ENCODE data around the gene HTRA1. TPM values are rescaled to one million over a fixed set of nuclear protein-coding genes. Genes with fewer than 3 reads are reported as not detected.

HTRA1 gene
- total and polyA plus RNA-seq, 9 of the 15 experiments (the other 6 are each of a cell fraction or from before 2014, with no cell fraction given): 0.06 to 0.16 (median 0.13) TPM; not detected in 5

GRCh38 chr10:122466951-122467381 lies 5.6 kb downstream of the HTRA1 start:
- H3K4me3 ChIP-seq: no peak overlapping the region
- no peak overlapping the region for H3K27ac ChIP-seq (ENCODE audit: extremely low read depth, low read depth, low read length)
- no peak for TF ChIP-seq MTA3 (IDR thresholded peaks at IDR 0.05; ENCODE audit: borderline replicate concordance)
- no peaks in the 10 kb centered on the region for H3K79me2 ChIP-seq (ENCODE audit: control insufficient read depth, insufficient read depth, low read length)
- H3K36me3 ChIP-seq (ENCODE audit: control insufficient read depth, insufficient read depth, low read length): no peaks in the 10 kb centered on the region
- CTCF ChIA-PET (ENCODE audit: low intra/inter-chr PET ratio): no interaction called here
- H3K9me1 ChIP-seq (ENCODE audit: control insufficient read depth, insufficient read depth, low read length): no peaks in the 10 kb centered on the region
- no peaks in the 10 kb centered on the region for H3K9me3 ChIP-seq (replicated peaks; ENCODE audit: control insufficient read depth, insufficient read depth, low read depth, low read length)
- peaks cover 0 to 38% of the 10 kb centered on the region in 2 experiments; a peak in 3 of 5 replicates for H3K27me3 ChIP-seq (ENCODE audit: control insufficient read depth in 2 of 2, insufficient read depth in 2 of 2, low read length in 2 of 2)
- intact Hi-C loops (cut with micrococcal nuclease): no loop called here
- no peaks in the 10 kb centered on the region for H4K20me1 ChIP-seq (replicated peaks; ENCODE audit: control insufficient read depth, insufficient read depth, low read length)
- no peak overlapping the region for H3K4me2 ChIP-seq (ENCODE audit: insufficient read depth, low read length)
- no peak overlapping the region for H2AFZ ChIP-seq (ENCODE audit: low read depth, low read length)
- H3K9ac ChIP-seq (ENCODE audit: insufficient read depth in 1 of 2, low read depth in 2 of 2, low read length in 2 of 2): no peak overlapping the region
- POLR2A ChIA-PET: interaction anchor here (0.7 kb wide), 1 partner anchor 45 kb away, joined by 5 read pairs; no protein-coding TSS in a partner anchor
- ATAC-seq (no peak), FAIRE-seq (no peak), DNase-seq (ENCODE audit: extremely low read depth in 1 of 4, low spot score in 3 of 4) (no peak)
- WGBS (ENCODE audit: insufficient coverage, low coverage, missing lambda C conversion rate): 2% methylated on average over 8 of the region's 8 CpGs
- in situ Hi-C loops (cut with MboI): no loop called here
- no peaks in the 10 kb centered on the region for H3K4me1 ChIP-seq (replicated peaks in 1 of 2; ENCODE audit: control insufficient read depth in 2 of 2, insufficient read depth in 2 of 2, low read length in 2 of 2)
- BruUV-seq (replicated peaks): no TSS peak

GRCh38 chr10:122467701-122468100 lies 6.3 kb downstream of the HTRA1 start:
- CTCF ChIA-PET (ENCODE audit: low intra/inter-chr PET ratio): no interaction called here
- POLR2A ChIA-PET: interaction anchor here (0.6 to 1.2 kb wide), 3 partner anchors 10 to 228 kb away, joined by 3 to 5 read pairs (median 3); no protein-coding TSS in a partner anchor
- TF ChIP-seq HEY1 (CRISPR knock-in tag; IDR thresholded peaks at IDR 0.05; ENCODE audit: borderline replicate concordance): no peak
- TF ChIP-seq ZBTB9 (CRISPR knock-in tag; IDR thresholded peaks at IDR 0.05): no peak
- no peak for TF ChIP-seq PTTG1 (tag; IDR thresholded peaks at IDR 0.05; ENCODE audit: low read depth)
- TF ChIP-seq KLF6 (CRISPR knock-in tag; IDR thresholded peaks at IDR 0.05; ENCODE audit: borderline replicate concordance): no peak
- TF ChIP-seq GTF2E2 (tag; IDR thresholded peaks at IDR 0.05): no peak
- no peak for TF ChIP-seq PHB2 (IDR thresholded peaks at IDR 0.05; ENCODE audit: low read depth)
- no peak for TF ChIP-seq MIER1 (IDR thresholded peaks at IDR 0.05; ENCODE audit: low read depth)
- no peak for TF ChIP-seq ZFPM2 (CRISPR knock-in tag; IDR thresholded peaks at IDR 0.05)
- no peak for TF ChIP-seq POLR2G (IDR thresholded peaks at IDR 0.05; ENCODE audit: low read depth, low read length)
- no peak for TF ChIP-seq U2AF2 (optimal IDR thresholded peaks at IDR 0.05; ENCODE audit: low read depth, low read length)
- TF ChIP-seq THRA (IDR thresholded peaks at IDR 0.05): no peak
- no peak for TF ChIP-seq KLF10 (CRISPR knock-in tag; IDR thresholded peaks at IDR 0.05)
- TF ChIP-seq CBX2 (IDR thresholded peaks at IDR 0.05; ENCODE audit: insufficient read depth, low read length, poor library complexity, severe bottlenecking): no peak
- TF ChIP-seq DACH1 (IDR thresholded peaks at IDR 0.05; ENCODE audit: partially characterized antibody): no peak

More at GRCh38 chr10:122467701-122468100, 6.3 kb downstream of the HTRA1 start:
- no peaks in the 10 kb centered on the region for H3K79me2 ChIP-seq (ENCODE audit: control insufficient read depth, insufficient read depth, low read length)
- H3K9ac ChIP-seq (ENCODE audit: insufficient read depth in 1 of 2, low read depth in 2 of 2, low read length in 2 of 2): no peak overlapping the region
- in situ Hi-C loops (cut with MboI): no loop called here
- BruUV-seq (replicated peaks): no TSS peak
- intact Hi-C loops (cut with micrococcal nuclease): no loop called here
- no peaks in the 10 kb centered on the region for H3K36me3 ChIP-seq (ENCODE audit: control insufficient read depth, insufficient read depth, low read length)
- no peaks in the 10 kb centered on the region for H3K4me1 ChIP-seq (replicated peaks in 1 of 2; ENCODE audit: control insufficient read depth in 2 of 2, insufficient read depth in 2 of 2, low read length in 2 of 2)
- no peak overlapping the region for H3K4me2 ChIP-seq (ENCODE audit: insufficient read depth, low read length)
- H2AFZ ChIP-seq (ENCODE audit: low read depth, low read length): no peak overlapping the region
- FAIRE-seq: no peak
- H3K4me3 ChIP-seq: no peak overlapping the region
- H3K27me3 ChIP-seq (ENCODE audit: control insufficient read depth in 2 of 2, insufficient read depth in 2 of 2, low read length in 2 of 2): peaks cover 0 to 31% of the 10 kb centered on the region in 2 experiments; a peak in 3 of 5 replicates
- no peak overlapping the region for H3K27ac ChIP-seq (ENCODE audit: extremely low read depth, low read depth, low read length)
- no peak for ATAC-seq
- H3K9me3 ChIP-seq (replicated peaks; ENCODE audit: control insufficient read depth, insufficient read depth, low read depth, low read length): no peaks in the 10 kb centered on the region
- 0% methylated on average over 3 of the region's 6 CpGs for WGBS (ENCODE audit: insufficient coverage, low coverage, missing lambda C conversion rate)
- H4K20me1 ChIP-seq (replicated peaks; ENCODE audit: control insufficient read depth, insufficient read depth, low read length): no peaks in the 10 kb centered on the region
- no peaks in the 10 kb centered on the region for H3K9me1 ChIP-seq (ENCODE audit: control insufficient read depth, insufficient read depth, low read length)
- DNase-seq (ENCODE audit: extremely low read depth in 1 of 4, low spot score in 3 of 4): no peak

Data from K562 (cell line).